EL (cell line): ENCODE measurements around the gene OR2V1.
"Not testable (repeated sequence)": the region's sequence is repeated elsewhere in the genome, so short reads cannot be mapped to it uniquely, and the experiment has no call there.

Experiments used
- DNase-seq: peaks from one replicate; pipeline ENCODE4 v3.0.0-alpha.2; 2016

The OR2V1 gene

DNA sequence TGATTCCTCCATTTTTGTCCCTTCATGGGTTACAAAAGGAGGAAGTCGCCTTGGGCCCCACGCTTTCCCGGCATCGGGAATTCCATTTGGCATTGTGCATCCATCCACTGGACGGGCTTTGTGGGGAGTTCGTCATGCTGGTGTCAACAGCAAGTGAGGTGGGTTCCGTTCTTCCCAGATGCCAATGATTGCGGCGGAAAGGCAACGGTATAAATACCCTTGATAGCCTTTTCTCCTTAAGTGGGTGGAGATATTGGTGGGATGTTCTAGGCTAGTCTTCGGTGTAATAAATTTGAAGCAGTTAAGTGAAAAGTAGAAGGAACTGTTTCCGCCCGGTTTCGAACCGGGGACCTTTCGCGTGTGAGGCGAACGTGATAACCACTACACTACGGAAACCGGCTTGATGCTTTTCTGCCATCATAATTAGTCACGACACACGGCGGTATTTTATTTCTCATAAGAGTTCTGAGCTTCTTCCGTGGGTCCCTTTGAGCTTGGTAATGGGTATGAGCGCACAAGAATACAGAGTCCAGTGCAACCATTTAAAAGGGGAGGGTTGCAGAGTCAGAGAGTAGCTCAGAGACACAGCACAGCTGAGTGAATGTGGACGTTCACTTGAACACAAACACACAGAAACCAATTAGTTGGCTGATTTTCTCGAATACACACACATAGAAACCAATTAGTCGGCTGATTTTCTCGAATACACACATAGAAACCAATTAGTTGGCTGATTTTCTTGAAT lies 28.9 kb downstream of the OR2V1 start:
- DNase-seq: not testable (repeated sequence)

DNA sequence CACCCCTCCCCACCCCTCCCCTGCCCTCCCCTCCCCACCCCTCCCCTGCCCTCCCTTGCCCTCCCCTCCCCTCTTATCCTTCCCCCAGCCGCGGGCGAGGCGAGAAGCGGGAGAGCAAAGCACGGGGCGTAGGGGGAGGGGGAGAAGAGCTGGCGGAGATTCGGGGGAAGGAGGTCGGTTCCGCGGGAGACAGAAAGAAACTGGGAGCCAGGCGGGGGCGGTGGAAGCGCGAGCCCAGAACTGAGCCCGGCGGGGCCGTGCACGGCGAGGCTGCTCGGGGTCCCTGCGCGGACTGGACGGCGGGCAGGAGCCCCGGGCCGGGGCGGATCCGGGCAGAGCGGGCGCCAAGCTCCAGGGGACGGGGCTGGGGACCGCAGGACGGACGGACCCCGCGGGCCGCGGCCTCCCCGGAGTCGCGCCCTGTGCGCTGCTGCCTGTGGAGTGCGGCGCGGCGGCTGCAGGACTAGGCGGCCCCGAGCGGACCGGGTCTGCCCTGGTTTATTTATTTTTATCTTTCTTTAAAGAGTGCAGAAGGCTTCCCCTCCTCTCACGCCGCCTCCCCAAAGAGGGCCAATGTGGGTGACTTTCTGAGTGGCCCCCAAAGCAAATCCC lies 29.8 kb downstream of the OR2V1 start:
- not testable (repeated sequence) for DNase-seq

DNA sequence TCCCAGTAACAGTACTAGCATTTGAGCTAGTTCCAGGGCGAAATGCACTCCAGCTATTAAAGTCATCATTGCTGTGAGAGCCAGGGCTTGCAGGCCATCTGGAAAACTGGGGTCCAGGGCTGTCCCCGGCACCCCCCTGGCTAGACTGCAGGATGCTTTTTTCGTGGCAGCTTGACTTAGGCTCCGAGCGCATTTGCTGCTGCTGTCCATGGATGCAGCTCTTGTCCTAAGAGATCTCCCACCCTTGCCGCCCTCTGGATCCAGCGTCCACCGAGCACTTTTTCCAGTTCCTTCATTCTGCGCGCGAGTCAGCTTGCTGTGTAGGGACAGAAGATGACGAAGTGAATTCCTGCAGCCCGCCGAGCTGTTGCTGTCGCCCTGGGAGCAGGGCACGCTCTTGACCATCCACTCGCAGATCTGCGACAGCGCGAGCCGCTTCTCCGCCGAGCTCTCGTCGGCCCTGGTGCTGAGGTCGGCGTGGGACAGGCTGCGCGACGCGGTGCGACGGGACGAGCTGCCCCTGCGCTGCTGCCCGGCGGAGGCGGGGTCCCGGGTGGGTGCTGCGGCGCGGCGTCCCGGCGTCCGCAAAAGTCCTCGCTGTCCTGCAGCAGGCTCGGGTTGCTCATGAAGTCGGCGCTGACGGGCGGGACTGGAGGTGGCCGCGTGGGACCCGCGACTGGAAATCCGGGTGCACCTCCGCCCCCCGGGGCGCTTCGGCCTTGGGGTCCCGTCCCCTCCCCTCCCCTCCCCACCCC lies 30.7 kb downstream of the OR2V1 start:
- peak; percentile 39 for DNase-seq

DNA sequence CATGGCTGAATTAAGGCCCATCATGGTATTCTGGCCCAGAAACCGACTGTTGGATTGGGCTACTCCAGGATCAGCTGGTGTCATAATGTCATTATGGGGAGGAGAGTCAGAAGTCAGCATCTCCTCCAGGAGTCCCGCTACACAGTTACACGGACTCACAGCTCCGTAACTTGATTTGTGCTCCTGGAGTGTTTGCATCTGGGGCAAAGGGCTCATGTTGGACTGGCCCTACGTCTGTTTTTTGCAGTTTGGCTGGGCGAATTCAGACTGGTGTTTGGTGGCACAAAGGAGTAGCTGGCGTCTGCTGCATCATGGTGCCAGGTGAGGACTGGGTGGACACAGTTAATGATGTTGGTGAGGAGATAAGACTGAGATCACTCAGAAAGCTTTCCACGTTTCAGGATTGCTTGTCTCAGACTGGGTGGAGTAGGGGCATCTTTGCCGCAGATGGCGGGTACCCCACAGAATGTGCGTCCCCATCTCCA lies 31.3 kb downstream of the OR2V1 start:
- DNase-seq: no peak

DNA sequence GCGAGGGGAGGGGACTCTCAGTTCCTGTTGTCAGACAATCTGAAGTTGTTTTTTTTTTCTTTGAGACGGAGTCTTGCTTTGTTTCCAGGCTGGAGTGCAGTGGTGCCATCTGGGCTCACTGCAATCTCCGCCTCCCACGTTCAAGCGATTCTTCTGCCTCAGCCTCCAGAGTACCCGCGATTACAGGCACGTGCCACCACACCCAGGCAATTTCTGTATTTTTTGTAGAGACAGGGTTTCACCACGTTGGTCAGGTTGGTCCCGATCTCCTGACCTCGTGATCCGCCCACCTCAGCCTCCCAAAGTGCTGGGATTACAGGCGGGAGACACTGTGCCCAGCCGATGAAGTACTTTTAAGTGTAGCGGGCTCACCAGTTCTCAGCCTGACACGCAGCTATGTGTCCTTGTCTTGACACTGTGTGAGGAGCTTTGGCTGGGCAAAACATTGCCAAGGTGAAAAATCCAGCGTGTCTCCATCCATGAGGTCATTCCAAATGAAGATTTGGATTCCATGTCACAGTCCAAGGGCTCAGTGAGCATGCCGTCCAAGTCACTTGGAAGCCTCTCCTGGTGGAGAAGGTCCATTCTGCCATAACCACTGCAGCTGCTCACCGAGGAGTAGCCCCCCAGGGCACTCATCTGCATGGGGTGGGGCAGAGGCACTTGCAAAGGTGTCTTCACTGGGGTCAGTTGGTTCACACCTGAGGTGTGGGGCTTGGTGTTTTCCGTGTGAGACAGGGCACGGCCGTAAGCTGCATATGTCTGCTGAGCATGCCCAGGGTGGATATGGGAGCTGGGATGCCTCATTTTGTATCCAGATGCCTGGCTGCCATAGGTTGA lies 32.0 kb downstream of the OR2V1 start:
- DNase-seq: peak; percentile 16

DNA sequence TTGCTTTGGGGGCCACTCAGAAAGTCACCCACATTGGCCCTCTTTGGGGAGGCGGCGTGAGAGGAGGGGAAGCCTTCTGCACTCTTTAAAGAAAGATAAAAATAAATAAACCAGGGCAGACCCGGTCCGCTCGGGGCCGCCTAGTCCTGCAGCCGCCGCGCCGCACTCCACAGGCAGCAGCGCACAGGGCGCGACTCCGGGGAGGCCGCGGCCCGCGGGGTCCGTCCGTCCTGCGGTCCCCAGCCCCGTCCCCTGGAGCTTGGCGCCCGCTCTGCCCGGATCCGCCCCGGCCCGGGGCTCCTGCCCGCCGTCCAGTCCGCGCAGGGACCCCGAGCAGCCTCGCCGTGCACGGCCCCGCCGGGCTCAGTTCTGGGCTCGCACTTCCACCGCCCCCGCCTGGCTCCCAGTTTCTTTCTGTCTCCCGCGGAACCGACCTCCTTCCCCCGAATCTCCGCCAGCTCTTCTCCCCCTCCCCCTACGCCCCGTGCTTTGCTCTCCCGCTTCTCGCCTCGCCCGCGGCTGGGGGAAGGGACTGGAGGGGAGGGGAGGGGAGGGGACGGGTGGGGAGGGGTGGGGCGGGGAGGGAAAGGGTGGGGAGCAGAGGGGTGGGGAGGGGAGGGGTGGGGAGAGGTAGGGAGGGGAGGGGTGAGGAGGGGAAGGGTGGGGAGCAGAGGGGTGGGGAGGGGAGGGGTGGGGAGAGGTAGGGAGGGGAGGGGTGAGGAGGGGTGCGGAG lies 33.0 kb downstream of the OR2V1 start:
- not testable (repeated sequence) for DNase-seq

DNA sequence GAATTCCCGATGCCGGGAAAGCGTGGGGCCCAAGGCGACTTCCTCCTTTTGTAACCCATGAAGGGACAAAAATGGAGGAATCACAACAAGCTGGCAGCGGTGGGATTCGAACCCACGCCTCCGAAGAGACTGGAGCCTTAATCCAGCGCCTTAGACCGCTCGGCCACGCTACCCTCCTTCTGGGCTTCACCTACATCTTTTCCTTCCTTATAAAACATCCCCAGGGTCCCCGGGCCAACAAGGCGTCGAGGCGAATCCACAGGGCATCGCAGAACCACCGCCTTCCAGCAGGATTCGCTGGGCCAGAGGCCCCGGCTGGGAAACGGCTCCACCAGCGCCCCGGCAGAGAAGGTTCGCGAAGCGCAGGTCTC lies 33.6 kb downstream of the OR2V1 start:
- not testable (repeated sequence) for DNase-seq

DNA sequence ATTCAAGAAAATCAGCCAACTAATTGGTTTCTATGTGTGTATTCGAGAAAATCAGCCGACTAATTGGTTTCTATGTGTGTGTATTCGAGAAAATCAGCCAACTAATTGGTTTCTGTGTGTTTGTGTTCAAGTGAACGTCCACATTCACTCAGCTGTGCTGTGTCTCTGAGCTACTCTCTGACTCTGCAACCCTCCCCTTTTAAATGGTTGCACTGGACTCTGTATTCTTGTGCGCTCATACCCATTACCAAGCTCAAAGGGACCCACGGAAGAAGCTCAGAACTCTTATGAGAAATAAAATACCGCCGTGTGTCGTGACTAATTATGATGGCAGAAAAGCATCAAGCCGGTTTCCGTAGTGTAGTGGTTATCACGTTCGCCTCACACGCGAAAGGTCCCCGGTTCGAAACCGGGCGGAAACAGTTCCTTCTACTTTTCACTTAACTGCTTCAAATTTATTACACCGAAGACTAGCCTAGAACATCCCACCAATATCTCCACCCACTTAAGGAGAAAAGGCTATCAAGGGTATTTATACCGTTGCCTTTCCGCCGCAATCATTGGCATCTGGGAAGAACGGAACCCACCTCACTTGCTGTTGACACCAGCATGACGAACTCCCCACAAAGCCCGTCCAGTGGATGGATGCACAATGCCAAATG lies 34.1 kb downstream of the OR2V1 start:
- DNase-seq: not testable (repeated sequence)

DNA sequence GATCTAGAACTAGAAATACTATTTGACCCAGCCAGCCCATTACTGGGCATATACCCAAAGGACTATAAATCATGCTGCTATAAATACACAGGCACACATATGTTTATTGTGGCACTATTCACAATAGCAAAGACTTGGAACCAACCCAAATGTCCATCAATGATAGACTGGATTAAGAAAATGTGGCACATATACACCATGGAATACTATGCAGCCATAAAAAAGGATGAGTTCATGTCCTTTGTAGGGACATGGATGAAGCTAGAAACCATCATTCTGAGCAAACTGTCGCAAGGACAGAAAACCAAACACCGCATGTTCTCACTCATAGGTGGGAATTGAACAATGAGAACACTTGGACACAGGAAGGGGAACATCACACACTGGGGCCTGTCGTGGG lies 35.8 kb downstream of the OR2V1 start:
- DNase-seq: not testable (repeated sequence)

DNA sequence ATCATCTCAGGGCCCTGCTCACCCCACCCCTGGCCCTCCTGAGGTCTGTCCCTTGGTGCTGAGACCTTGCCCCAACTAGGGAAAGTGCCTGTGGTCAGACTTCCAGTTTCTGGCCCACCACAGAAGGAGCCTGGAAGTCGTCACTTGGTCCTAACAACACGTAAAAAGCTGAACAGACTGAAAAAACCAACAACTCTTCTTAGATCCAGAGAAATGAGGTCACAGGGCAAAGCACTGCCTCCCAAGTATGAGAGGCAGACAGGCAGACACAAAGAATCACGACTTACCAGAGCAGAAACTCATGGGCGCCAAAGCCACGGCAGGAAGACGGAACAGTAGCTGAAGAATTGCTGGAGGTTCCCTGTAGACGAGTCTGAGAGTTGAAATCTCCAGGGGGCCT lies 38.5 kb downstream of the OR2V1 start:
- no peak for DNase-seq

DNA sequence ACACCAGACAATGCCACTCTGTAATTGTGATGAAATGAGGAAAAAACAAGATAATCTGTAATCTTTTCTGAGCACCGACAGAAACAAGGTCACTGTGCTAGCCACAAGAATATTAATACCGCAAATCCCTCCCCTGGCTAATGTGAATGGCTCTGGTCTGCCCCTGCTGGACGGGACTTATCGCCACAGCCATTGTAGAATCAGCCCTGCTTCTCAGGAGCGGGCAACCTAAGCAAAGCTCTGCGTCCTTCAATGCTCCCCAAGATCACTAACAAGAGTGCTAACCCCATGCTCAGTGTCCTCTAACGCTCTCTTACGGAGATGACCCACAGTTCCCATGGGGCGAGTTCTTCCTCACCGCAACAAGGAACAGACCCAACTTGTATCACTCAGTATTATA lies 42.7 kb downstream of the OR2V1 start:
- DNase-seq: peak; percentile 18

DNA sequence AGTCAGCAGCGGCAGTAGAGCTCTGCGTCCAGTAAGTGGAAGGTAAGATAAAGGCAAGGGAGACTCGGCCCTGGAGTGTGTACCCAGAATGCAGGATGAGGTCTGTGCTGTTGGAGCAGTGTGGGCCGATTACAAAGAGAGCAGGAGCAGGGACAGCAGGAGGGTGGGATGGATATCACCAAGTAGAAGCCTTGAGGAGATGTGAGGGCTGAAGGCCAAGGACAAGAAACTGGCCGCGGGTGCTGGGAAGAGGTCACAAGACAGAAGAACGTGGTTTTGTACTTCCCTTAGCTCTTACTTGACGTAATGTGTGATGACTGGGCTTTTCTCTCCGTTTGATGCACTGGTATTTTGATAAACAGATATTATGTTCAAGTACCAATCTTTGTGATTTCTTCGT lies 43.7 kb downstream of the OR2V1 start:
- DNase-seq: no peak

DNA sequence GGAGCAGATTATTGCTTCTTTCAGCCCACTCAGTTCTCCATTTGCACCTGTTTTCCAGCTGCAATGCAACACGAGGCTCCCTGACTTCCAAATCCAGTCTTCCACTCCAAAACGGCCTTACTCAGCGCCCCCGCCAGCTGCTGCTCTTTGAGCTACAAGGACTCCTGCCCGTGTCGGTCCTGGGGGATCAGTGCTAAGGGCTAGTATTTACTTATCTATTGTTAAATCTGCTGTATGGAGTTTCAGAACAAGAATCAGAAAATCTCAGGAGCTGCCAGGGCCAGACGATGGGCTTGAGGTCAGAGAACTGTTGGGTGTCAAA lies 44.1 kb downstream of the OR2V1 start:
- no peak for DNase-seq

DNA sequence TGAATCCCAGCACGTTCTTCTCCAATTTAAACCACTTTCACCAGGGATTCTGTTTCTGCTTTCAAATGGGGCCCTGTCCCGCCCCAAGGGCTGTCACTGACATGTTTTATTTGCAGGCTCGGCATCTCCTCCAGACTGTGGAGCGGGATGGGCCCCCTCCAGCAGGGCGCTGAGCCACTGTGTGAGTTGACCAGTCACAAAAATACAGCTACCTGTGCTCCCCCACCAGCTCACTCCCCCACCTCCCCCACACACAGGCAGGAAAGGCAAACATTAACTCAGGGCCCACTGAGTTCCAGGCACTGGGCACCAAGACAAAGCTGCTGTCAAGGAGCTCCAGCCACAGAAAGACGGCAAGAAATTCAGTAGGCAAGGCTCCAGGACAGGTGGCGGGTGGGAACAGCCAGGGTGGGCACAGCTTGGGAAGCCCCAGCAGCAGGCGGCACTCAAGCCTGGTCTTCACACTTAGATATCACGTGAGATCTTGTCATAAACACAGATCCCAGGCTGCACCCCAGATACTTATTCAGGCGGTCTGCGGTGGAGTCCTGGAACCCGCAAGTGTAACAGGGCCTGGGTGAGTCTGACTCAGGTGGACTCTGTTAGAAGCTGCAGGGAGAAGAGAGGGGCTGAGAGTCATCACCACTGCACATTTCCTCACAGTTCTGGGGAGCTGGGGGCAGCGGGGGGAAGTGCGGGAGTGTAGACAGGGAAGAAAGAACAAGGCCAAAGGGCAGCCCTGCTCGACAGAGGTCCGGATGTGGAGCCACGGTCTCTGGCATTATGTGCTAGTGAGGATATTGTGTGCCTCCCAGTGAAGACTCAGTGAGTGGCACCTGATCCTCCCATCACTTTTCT lies 44.7 kb downstream of the OR2V1 start:
- no peak for DNase-seq

DNA sequence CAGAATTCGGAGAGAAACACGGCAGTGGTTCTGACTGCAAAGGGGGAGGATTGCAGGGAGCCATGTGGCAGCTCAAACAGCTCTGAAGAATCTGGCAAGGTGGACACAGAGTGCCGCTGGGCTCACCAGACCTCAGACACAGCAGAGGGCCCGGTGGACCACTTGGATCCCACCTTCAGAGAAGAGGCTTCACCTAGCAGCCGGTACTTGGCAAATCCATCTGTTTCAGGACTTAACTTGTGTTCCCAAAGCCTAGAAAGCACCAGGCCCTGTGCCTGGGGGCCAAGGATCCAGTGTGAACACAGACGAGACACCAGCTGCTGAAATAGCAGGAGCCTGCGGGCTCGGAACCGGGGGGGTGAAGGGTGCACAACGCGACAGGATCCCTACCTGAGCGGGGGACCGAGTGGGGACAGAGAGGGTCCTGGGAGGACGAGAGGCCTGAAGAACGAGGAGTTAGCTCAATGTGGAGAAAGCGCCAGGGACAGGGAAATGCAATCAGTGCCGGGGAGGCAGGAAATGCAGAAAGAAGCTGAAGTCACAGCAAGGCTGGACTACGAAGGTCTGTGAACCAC lies 46.3 kb downstream of the OR2V1 start:
- no peak for DNase-seq

DNA sequence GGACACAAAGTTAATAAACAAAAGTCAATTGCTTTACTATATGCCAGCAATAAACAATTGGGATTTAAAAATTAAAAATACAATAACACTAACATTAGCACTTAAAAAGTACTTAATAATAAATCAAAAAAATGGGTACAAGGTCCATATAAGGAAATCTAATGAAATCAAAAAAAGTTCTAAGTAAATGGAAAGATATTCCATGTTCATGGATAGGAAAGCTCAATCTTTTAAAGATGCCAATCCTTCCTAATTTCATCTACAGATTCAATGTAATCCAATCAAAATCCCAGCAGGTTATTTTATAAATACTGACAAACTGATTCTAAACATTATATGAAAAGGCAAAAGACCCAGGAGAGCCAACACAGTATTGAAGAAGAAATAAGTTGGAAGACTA lies 49.0 kb downstream of the OR2V1 start:
- no peak for DNase-seq

DNA sequence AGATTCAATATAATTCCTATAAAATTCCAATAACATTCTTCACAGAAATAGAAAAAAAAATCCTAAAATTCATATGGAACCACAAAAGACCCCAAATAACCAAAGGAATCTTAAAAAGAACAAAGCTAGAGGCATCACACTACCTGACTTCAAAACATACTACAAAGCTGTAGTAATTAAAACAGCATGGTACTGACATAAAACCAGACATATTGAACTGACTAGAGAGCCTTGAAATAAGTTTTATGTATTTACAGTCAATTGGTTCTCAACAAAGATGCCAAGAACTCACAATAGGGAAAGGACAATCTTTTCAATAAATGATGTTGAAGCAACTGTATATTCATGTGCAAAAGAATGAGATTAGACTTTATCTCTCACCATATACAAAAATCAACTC lies 54.0 kb downstream of the OR2V1 start:
- DNase-seq: no peak
